Measurements from ENCODE around the gene CLASRP.
A peak's percentile ranks its signal among the peaks of the same experiment; 100 is the strongest.
"Not testable (repeated sequence)": the region's sequence is repeated elsewhere in the genome, so short reads cannot be mapped to it uniquely, and the experiment has no call there.

CLASRP gene

GRCh38 chr19:45110851-45111266, 72.0 kb downstream of the CLASRP start:
- Mint-ChIP-seq H3K4me1 (ENCODE audit: low read depth) (peaks cover 30% of the 10 kb centered on the region), H3K4me3 (no peak overlapping the region), H3K9me3 (ENCODE audit: low read depth) (no peaks in the 10 kb centered on the region), H3K27ac (no peak overlapping the region), H3K27me3 (no peaks in the 10 kb centered on the region), H3K36me3 (no peaks in the 10 kb centered on the region)

GRCh38 chr19:45112111-45112827, 73.4 kb downstream of the CLASRP start:
- no peak overlapping the region for H3K27ac Mint-ChIP-seq
- H3K4me1 Mint-ChIP-seq (ENCODE audit: low read depth), result peaks cover 43% of the 10 kb centered on the region
- no peaks in the 10 kb centered on the region for H3K27me3 Mint-ChIP-seq
- no peak overlapping the region for H3K4me3 Mint-ChIP-seq
- no peaks in the 10 kb centered on the region for H3K9me3 Mint-ChIP-seq (ENCODE audit: low read depth)
- H3K36me3 Mint-ChIP-seq, result no peaks in the 10 kb centered on the region

- Mint-ChIP-seq H3K4me3 (no peak overlapping the region), H3K27ac (no peak overlapping the region), H3K27me3 (no peaks in the 10 kb centered on the region), H3K4me1 (ENCODE audit: low read depth) (peaks cover 56% of the 10 kb centered on the region), H3K36me3 (no peaks in the 10 kb centered on the region), H3K9me3 (ENCODE audit: low read depth) (no peaks in the 10 kb centered on the region)
These were observed 74.8 kb downstream of the CLASRP start for GRCh38 chr19:45113628-45114027.

GRCh38 chr19:45114116-45114515, 75.3 kb downstream of the CLASRP start:
- no peak overlapping the region for H3K4me3 Mint-ChIP-seq
- no peaks in the 10 kb centered on the region for H3K36me3 Mint-ChIP-seq
- no peak overlapping the region for H3K27ac Mint-ChIP-seq
- H3K9me3 Mint-ChIP-seq (ENCODE audit: low read depth), result no peaks in the 10 kb centered on the region
- H3K27me3 Mint-ChIP-seq, result no peaks in the 10 kb centered on the region
- H3K4me1 Mint-ChIP-seq (ENCODE audit: low read depth), result peaks cover 59% of the 10 kb centered on the region

GRCh38 chr19:45115809-45116615, 77.2 kb downstream of the CLASRP start:
- Mint-ChIP-seq H3K9me3 (ENCODE audit: low read depth) (no peaks in the 10 kb centered on the region), H3K36me3 (no peaks in the 10 kb centered on the region), H3K27me3 (no peaks in the 10 kb centered on the region), H3K27ac (no peak overlapping the region), H3K4me3 (no peak overlapping the region), H3K4me1 (ENCODE audit: low read depth) (peaks cover 64% of the 10 kb centered on the region)

GRCh38 chr19:45117167-45117594, 78.3 kb downstream of the CLASRP start:
- Mint-ChIP-seq H3K27ac (no peak overlapping the region), H3K9me3 (ENCODE audit: low read depth) (no peaks in the 10 kb centered on the region), H3K4me1 (ENCODE audit: low read depth) (peaks cover 68% of the 10 kb centered on the region), H3K27me3 (no peaks in the 10 kb centered on the region), H3K4me3 (peak overlapping the region; percentile 65), H3K36me3 (no peaks in the 10 kb centered on the region)

GRCh38 chr19:45117671-45118070, 78.8 kb downstream of the CLASRP start:
- H3K9me3 Mint-ChIP-seq (ENCODE audit: low read depth), result no peaks in the 10 kb centered on the region
- no peaks in the 10 kb centered on the region for H3K27me3 Mint-ChIP-seq
- H3K27ac Mint-ChIP-seq, result no peak overlapping the region
- H3K4me1 Mint-ChIP-seq (ENCODE audit: low read depth), result peaks cover 71% of the 10 kb centered on the region
- no peaks in the 10 kb centered on the region for H3K36me3 Mint-ChIP-seq
- no peak overlapping the region for H3K4me3 Mint-ChIP-seq

- H3K27me3 Mint-ChIP-seq, result no peaks in the 10 kb centered on the region
- H3K27ac Mint-ChIP-seq, result no peak overlapping the region
- no peaks in the 10 kb centered on the region for H3K36me3 Mint-ChIP-seq
- no peaks in the 10 kb centered on the region for H3K9me3 Mint-ChIP-seq (ENCODE audit: low read depth)
- no peak overlapping the region for H3K4me3 Mint-ChIP-seq
- H3K4me1 Mint-ChIP-seq (ENCODE audit: low read depth), result peaks cover 71% of the 10 kb centered on the region
These were observed 79.3 kb downstream of the CLASRP start for GRCh38 chr19:45118106-45118505.

GRCh38 chr19:45118591-45119355, 79.9 kb downstream of the CLASRP start:
- peak overlapping the region; percentile 58 for H3K4me3 Mint-ChIP-seq
- not testable (repeated sequence) for H3K27ac Mint-ChIP-seq; H3K9me3 Mint-ChIP-seq (ENCODE audit: low read depth); H3K36me3 Mint-ChIP-seq; H3K27me3 Mint-ChIP-seq
- peaks cover 70% of the 10 kb centered on the region for H3K4me1 Mint-ChIP-seq (ENCODE audit: low read depth)

GRCh38 chr19:45119582-45119981, 80.7 kb downstream of the CLASRP start:
- Mint-ChIP-seq H3K36me3 (no peaks in the 10 kb centered on the region), H3K9me3 (ENCODE audit: low read depth) (no peaks in the 10 kb centered on the region), H3K4me3 (peak overlapping the region; percentile 27), H3K27me3 (no peaks in the 10 kb centered on the region), H3K4me1 (ENCODE audit: low read depth) (peaks cover 70% of the 10 kb centered on the region), H3K27ac (no peak overlapping the region)

Measured in activated naive CD8-positive, alpha-beta T cell (primary cell).